ENCODE results near the gene TRAF3IP1.
A peak's percentile ranks its signal among the peaks of the same experiment; 100 is the strongest.
"Not testable (repeated sequence)": the region's sequence is repeated elsewhere in the genome, so short reads cannot be mapped to it uniquely, and the experiment has no call there.

The TRAF3IP1 gene, protein sequence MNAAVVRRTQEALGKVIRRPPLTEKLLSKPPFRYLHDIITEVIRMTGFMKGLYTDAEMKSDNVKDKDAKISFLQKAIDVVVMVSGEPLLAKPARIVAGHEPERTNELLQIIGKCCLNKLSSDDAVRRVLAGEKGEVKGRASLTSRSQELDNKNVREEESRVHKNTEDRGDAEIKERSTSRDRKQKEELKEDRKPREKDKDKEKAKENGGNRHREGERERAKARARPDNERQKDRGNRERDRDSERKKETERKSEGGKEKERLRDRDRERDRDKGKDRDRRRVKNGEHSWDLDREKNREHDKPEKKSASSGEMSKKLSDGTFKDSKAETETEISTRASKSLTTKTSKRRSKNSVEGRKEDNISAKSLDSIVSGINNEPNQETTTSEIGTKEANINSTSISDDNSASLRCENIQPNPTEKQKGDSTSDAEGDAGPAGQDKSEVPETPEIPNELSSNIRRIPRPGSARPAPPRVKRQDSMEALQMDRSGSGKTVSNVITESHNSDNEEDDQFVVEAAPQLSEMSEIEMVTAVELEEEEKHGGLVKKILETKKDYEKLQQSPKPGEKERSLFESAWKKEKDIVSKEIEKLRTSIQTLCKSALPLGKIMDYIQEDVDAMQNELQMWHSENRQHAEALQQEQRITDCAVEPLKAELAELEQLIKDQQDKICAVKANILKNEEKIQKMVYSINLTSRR

DNA sequence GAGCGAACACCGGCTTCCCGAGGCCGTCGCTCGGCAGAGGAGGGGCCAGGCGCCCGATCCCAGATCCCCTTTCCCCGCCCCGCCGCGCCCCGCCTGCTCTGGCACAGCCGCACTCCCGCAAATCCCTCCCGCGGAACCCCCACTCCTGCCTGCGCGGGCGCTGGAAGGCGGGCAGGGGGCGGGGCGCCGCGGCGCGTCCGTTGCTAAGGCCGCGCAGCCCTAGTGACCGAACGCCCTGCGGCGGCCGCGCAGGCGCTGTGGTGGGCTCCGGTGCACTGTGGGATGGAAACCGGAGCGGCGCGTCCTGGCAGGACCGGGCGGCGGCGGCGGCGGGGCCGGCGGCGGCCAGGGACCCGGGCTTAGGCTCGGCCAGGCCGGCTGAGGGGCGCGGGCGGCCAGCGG lies at the start of gene TRAF3IP1:
Gene TRAF3IP1 (plus strand): TSS at position 273 of the 402 bp plus-strand sequence. CDS start 145 bp downstream, outside the sequence.
- DNase-seq = peak; percentile 44

DNA sequence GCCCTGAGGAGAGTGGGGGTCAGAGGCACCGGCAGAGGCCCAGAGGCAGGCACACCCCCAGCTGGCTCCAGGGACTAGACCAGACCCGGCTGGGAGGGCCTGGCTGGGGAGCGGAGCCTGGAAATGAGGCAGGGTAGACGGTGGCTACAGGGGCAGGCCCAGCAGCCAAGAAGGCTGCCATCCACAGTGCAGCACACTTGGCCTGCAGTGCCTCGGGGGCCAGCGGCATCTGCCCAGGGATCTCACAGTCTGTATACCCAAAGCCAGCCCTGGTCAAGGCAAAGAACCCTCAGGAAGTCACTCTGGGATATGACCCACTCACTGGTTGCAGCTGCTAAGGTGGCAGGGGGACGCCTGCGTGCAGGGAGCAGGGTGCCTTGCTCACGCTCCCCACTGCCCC lies 49.7 kb upstream of the TRAF3IP1 start:
- no peak for DNase-seq

DNA sequence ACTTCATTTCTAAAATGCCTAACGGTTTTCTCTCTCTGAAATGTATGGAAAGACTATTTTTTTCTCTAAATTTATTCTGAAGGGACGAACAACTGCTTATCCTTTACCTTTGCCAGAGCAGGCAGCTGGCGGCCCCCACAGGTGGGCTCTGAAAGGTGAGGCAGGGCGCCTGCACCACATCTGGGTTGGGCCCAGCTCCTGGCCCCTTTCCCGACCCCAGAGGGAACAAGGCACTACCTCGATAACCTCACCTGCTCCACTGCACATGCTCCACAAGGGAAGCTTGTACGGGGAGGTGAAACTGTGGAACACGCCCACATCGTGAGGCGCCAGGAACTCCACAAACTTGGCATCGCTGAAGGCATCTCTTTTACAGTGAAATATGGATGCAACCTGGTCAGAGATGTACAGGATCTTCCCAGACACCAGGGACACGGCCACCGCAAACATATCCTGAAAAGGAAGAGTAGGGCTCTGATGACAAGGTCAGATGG lies 49.2 kb upstream of the TRAF3IP1 start:
- no peak for DNase-seq

DNA sequence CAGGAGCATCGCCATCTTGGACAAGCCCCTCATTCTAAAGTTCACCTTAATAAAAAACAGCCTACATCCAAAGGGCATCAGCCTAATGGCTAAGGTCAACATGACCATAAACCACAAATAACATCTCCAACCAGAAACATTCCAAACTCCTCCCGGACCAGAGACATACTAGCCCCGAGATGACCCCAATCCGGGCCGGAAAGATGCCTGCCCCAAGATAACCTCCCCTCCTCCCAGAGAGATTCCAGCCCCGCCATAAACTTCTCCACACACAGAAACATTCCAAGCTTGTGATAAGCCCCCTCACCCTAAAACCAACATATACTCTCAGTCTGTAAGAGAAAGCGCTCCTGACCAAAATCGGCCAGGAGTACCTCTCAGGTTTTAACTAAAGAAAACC lies 48.6 kb upstream of the TRAF3IP1 start:
- DNase-seq = not testable (repeated sequence)

DNA sequence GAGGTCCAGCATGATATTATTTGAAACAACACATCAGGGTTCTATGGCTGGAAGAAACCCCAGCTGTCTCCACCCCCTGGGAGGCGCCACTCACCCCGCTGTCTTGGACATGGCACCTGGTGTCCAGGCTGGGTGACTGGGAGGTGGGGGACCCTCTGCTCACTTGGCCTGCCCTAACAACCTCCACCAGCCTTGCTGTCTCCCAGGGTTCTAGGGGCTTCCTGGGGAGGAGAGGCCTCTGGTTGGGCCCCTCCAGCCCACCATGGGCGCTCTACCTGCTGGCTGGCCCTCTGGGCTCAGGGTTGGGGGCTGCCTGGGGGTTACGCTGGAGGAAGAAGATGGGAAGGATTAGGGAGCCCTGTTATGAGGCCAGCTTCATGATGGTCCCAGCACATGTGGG lies 48.2 kb upstream of the TRAF3IP1 start:
- DNase-seq = no peak

DNA sequence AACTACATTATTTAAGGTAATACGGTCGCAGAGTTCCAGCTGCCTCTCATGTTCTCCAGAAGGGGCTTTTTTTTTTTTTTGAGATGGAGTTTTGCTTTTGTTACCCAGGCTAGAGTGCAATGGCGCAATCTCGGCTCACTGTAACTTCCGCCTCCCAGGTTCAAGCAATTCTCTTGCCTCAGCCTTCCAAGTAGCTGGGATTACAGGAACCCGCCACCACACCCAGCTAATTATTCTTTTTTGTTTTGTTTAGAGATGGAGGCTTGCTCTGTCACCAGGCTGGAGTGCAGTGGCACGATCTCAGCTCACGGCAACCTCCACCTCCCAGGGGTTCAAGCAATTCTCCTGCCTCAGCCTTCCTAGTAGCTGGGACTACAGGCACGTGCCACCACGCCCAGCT lies 46.9 kb upstream of the TRAF3IP1 start:
- DNase-seq = not testable (repeated sequence)

DNA sequence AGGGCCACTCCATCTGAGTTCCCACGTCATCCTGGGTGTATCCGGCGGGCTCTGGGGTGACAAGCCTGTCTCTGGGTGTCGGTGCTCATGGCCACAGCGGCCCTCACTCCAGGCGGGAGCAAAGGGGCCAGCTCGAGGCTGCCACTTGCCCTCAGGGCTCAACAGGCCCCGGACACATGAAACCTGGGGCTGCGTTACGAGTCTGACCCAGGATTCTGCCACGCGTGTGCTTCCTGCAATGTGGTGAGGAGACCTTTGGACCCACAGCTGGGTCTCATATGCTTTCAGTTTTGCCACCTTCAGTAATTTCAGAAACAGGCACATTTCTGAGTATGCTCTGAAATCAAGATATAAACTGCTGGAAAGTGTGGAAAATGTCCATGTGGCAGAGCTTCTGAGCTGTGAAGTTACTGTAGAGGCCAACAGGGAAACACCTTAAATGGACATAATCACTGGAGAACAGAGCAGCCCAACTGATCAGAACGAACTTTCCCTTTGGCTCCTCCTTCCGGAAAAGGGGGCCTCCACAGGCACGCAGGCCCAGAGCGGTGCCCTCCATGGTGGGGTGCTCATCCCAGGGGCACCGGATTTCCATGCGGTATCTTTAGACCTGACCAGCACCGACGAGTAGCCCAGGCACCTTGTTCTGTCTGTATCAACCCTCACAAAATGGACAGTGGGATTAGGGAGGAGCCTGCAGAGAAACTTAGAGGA lies 46.0 kb upstream of the TRAF3IP1 start:
- DNase-seq = no peak

DNA sequence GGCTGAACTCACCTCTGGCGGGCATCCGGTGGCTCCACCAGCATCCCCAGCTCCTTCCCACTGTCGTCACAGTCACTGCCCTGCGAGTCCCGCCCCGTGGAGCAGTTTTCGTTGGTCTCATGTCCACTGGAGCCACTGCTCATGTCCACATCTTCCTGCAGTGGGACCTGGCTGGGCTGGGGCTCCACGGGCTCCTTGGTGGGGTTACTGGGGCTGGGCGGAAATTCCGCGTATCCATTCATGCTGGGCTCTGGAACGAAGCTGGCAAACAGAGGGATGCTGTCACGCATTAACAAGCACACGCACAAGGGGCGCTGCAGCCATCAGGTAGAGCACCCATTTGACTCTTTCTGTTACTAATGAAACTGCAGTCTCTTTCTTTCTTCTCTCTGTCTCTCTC lies 42.6 kb upstream of the TRAF3IP1 start:
- no peak for DNase-seq

DNA sequence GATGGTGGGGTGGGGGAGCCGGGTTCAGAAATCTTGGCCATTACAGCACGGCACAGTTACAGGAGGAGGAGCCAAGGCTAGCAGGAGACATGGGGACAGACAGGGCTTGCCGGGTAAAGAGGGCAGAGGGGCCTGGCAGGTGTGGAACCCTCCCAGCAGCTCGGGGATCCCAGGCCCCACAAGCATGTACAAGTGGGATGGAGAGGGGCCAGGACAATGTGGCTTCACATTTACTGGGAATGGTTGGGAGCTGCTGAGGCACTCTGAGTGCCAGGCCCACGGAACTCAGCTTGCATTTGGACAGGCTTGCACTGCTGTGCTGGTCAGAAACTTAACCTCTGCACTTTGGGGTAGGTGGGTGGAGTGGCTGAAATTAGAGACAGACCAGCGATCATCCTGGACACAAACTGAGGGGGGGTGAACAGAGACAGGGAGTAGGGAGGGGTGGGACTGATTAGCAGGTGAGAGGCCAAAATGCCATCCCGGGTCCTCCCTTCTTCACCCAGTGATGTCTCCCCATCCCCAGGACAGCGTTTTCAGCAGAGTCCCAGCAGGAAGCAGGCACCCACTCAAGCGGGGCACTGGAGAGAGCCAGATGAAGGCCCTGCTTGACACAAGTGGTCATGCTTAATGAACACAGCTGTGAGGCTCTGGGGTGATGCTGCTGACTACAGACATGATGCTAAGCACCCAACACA lies 41.5 kb upstream of the TRAF3IP1 start:
- no peak for DNase-seq

DNA sequence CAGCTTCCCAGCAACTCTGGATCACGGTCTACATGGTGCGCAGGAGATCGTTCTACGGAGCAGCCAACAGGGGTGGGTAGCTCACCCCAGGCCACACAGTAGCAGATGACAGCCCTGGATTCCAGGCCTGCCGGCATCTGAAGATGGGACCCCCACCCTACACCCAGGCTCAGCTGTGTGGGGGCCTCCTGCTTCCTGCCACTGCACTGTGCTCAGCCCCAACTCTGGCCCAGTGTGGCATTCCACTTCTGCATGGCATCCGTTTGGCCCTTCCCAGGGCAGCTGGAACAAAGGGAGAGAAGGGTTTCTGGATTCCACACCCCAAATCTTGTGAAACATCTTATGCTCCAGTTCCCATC lies 41.0 kb upstream of the TRAF3IP1 start:
- no peak for DNase-seq

DNA sequence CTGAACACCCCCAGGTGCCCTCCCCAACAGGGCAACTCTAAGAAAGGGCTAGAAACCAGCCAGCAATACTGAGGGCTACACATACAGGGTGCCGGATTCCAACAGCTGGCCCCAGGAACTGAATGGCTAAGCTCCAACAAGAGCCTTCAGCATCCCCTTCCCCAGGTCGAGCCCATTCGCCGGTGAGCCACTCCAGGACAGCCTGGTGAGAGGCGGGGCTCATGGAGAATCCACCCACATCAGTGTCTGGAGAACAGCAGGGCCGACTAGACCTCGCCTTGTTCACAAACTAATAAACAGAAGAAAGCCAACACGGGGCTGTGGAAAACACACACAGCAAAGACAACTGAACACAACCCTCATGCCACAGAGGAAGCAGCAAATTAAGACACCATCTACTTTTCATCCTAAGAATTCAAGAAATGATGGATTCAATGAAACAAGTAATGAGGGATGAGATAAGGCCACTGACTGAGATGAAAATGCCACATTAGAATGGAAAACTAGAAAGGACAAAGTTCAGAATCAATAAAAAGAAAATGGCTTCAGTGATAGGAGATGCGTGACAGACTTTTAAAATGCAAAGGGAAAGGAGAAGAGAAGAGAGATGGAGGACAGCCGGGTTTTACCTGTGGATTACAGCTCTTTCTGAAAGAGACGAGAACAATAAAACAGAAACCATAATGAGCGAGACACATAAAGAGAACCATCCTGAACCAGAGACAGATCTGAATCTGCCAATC lies 40.1 kb upstream of the TRAF3IP1 start:
- no peak for DNase-seq

DNA sequence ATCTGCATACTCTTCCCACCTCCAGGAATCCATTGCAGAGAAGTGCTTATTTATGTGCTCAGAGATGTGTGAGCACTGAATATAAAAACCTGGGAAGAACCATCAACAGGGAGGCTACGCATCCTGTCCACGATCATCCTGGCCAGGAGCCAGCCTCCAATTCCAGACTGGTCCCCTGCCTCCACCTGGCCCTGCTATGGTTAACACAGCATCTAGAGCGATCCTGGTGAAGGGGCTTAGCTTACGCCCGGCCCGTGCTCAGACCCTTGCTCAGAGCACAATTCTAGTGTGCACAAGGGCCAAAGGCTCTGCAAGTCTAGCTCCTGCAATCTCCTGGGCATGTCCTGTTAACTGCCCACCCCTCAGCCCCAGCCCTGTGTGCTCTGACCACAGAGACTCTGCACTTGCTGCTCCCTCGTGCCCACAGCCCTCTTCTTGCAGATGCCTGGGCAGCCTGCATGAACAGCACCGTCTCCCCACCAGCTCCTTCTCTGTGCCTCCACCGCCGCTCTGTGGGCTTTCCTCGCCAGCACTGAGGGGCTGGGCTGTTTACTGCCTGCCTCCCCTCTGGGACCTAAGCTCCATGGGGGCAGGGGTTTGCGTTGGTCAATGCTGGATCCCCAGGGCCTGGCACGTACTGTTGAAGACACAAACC lies 38.4 kb upstream of the TRAF3IP1 start:
- DNase-seq = no peak

DNA sequence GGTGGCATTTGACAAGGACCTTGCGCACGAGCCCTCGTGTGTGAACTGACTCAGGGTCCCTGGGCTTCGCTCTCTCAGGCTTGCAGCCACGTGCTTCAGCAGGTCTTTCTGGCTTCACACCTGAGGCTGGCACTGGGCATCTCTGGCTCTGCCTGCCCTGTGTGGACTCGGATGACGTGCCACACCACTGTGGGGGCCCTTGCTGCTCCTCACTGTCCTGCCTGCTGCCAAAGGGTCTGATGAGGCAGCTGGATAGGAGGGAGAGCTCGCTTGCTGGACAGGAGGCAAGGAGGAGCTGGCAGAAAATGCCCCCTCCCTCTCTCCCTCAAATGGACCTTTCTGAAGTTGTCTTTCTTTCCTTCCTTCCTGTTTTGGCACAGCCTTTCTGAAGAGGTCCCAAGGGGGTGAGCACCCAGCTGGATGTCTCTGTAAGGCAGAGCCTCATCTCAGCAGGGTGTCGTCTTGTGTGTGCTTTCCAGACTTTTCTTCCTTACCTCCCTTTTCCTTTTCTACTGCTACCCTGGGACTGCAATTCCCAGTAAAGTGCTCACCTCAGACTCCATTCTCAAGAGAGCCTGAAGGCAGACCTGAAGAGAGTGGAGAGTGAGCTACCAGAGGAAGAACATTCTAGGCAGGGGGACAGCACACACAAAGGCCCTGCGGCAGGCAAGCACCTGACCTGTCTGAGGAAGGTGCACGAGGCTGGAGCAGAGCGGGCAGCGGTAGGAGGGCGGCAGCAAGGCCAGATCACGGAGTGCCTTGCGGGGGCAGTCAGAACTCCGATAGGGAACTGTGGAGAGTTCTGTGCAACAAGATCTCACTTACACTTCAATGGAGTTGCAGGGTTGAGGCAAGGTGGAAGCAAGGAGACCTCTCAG lies 37.2 kb upstream of the TRAF3IP1 start:
- DNase-seq = no peak

DNA sequence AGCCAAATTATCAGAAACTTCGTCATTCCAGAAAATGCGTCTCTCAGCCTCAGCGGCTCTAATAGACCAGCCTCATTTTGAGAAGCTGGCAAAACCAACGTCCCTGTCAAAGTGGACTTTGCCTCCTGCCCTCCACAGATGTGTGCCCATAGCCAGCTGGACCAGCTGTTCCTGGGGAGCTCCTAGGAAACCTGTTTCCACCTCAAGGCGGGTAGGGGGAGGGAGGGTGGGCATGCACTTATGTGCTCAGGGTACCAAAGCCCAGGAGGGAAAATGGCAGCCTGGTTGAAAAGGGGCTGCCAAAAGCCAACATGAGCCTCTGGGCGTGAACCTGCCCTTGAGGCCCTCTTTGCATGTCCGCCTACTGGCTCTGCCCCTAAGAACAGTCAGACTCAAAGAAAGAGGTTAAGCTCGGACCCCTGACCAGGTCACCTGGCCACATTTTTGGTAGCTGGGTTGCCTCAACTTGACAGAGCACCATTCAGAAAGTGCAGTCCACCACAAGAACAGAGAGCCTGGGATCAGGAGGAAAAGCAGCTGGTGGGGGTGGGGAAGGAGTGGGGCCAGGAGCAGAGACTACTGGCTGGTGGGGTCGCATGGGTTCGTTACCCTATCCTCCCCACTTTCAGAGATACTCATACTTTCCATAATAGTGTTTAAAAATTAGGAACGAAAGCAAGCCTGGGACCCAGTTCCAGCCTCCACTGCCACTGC lies 35.4 kb upstream of the TRAF3IP1 start:
- DNase-seq = no peak

DNA sequence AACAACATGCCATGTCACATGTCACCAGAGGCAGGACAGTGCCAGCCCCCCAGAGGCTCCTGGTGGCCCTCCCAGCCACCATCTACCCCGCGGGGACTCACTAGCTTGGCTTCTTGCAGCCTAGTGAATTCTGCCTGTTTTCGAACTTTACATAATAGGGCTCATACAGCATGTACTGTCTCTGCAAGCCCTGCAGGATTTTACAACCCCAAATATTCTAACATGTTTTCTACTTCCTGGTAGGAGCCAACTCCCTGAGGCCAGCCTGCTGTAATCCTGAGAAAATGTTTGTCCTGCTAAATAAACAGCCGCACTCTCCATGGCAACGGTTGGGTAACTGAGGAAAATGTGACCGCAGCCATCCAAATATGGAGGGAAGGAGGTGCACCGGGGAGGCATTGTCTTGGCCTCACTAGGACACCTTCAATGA lies 34.6 kb upstream of the TRAF3IP1 start:
- DNase-seq = no peak

DNA sequence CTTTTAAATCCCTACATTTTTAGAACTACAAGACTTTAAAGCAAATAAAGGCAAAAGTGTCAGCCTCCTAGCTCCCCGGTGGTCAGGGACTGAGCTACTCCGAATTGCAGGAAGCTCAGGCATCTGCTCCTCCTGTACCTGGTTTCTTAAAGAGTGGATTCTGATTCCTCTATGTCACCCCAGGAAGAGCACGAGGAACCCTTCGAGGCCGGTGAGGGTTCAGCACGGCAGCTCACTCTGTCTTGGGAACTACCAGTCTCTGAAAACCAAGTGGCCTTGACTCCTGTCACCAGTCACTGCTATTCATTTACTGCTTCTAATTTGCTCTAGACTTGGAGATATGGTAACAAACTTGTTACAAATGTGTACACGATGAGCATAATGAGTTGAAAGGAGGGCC lies 34.2 kb upstream of the TRAF3IP1 start:
- no peak for DNase-seq

DNA sequence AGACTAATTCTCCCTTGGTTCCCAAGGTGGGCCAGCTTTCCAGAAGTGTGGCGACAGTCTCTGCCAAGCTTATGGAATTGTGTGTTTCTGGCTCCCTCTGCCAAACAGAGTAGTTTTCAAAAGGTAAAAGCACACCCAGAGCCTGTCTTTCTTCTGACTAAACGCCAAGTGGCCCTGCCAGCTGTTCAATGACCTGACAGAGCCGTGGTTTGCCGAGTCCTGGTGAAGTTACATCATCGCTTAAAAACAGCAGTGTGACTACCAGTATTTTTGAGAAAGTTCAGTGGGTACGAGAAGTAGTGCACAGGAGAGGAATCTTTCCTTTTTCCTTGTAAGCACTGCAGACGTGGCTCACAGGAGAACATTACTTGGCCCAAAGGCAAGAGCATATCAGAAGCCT lies 33.8 kb upstream of the TRAF3IP1 start:
- DNase-seq = no peak

DNA sequence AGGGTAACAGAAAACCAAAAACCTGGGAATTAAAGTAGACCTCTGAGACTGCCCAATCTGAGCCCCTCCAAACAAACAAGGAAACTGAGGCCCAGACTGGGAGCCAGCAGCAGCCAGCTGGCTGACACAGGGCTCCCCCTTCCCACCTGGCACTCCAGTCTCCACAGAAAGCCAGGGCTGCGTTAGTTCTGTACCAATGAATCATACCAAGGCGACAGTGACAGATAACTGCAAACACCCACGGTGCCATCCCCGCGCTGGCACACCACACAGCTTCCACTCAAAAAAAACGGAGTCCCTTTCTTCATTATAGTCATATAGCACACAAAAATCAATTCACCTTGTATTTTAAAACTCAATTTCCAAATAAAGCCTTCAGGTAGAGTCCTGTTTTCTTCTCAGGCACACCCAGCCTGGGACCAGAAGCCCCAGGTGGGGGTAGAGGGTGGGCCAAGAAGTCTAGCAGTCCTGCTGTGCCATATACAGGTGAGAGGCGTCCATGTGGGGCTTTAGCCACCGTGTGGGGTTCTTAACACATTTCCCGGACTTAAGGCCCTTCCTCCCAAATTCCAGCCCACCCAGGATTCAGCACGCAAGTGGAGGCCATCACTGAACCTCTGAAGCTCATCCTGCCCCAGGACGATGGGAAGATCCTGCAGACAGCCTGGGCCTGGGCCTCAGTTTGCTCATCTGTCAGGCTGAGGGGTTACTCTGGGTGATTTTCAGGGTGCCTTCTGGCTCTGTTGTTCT lies 33.2 kb upstream of the TRAF3IP1 start:
- DNase-seq = no peak

Data from NK-92 treated with Interleukin-12 subunit alpha and Interleukin-12 subunit beta, amount 100 ng/mL, for 24 hours (cell line).